Measurements from ENCODE around the gene R3HDM2. TPM values are rescaled to one million over a fixed set of nuclear protein-coding genes. Genes with fewer than 3 reads are reported as not detected.
"Not testable (repeated sequence)": the region's sequence is repeated elsewhere in the genome, so short reads cannot be mapped to it uniquely, and the experiment has no call there.

The R3HDM2 gene
- total RNA-seq, 1 experiment from 2014 or later = 34.7 TPM

DNA sequence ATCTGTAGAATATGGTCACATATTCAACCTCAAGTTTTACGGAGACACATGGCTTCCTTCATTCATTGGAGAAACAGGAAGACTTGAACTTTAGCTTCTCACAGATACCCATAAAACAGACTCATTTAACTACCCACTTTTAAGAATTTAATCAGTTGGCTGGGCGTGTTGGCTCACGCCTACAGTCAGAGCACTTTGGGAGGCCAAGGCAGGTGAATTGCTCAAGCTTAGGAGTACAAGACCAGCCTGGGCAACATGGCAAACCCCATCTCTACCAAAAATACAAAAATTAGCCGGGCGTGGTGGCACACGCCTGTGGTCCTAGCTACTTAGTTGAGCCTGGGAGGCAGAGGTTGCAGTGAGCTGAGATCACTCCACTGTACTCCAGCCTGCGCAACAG, 115.2 kb downstream of the R3HDM2 start:
- TF ChIP-seq ZBTB43 (CRISPR knock-in tag; IDR thresholded peaks at IDR 0.05) = no peak
- TF ChIP-seq E2F5 (CRISPR knock-in tag; IDR thresholded peaks at IDR 0.05) = no peak
- no peak for TF ChIP-seq CBFB (CRISPR knock-in tag; IDR thresholded peaks at IDR 0.05; ENCODE audit: low read depth)
- TF ChIP-seq ZNF317 (CRISPR knock-in tag; IDR thresholded peaks at IDR 0.05; ENCODE audit: borderline replicate concordance, low read depth) = no peak
- no peak for TF ChIP-seq CTCF (IDR thresholded peaks at IDR 0.05)
- no peak for TF ChIP-seq ELF4 (CRISPR knock-in tag; IDR thresholded peaks at IDR 0.05; ENCODE audit: low read depth)
- TF ChIP-seq, protein P1, sequence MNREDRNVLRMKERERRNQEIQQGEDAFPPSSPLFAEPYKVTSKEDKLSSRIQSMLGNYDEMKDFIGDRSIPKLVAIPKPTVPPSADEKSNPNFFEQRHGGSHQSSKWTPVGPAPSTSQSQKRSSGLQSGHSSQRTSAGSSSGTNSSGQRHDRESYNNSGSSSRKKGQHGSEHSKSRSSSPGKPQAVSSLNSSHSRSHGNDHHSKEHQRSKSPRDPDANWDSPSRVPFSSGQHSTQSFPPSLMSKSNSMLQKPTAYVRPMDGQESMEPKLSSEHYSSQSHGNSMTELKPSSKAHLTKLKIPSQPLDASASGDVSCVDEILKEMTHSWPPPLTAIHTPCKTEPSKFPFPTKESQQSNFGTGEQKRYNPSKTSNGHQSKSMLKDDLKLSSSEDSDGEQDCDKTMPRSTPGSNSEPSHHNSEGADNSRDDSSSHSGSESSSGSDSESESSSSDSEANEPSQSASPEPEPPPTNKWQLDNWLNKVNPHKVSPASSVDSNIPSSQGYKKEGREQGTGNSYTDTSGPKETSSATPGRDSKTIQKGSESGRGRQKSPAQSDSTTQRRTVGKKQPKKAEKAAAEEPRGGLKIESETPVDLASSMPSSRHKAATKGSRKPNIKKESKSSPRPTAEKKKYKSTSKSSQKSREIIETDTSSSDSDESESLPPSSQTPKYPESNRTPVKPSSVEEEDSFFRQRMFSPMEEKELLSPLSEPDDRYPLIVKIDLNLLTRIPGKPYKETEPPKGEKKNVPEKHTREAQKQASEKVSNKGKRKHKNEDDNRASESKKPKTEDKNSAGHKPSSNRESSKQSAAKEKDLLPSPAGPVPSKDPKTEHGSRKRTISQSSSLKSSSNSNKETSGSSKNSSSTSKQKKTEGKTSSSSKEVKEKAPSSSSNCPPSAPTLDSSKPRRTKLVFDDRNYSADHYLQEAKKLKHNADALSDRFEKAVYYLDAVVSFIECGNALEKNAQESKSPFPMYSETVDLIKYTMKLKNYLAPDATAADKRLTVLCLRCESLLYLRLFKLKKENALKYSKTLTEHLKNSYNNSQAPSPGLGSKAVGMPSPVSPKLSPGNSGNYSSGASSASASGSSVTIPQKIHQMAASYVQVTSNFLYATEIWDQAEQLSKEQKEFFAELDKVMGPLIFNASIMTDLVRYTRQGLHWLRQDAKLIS (CRISPR knock-in tag; IDR thresholded peaks at IDR 0.05; ENCODE audit: borderline replicate concordance) = no peak
- TF ChIP-seq JUN (CRISPR knock-in tag; IDR thresholded peaks at IDR 0.05) = no peak
- TF ChIP-seq ZNF396 (CRISPR knock-in tag; IDR thresholded peaks at IDR 0.05; ENCODE audit: borderline replicate concordance) = no peak
- no peak for TF ChIP-seq ZNF219 (CRISPR knock-in tag; IDR thresholded peaks at IDR 0.05; ENCODE audit: borderline replicate concordance)
- TF ChIP-seq E2F4 (CRISPR knock-in tag; IDR thresholded peaks at IDR 0.05; ENCODE audit: borderline replicate concordance, low read depth) = no peak
- TF ChIP-seq MAX (CRISPR knock-in tag; IDR thresholded peaks at IDR 0.05) = no peak
- no peak for TF ChIP-seq SMAD3 (CRISPR knock-in tag; IDR thresholded peaks at IDR 0.05; ENCODE audit: borderline replicate concordance)
- TF ChIP-seq, protein P2, sequence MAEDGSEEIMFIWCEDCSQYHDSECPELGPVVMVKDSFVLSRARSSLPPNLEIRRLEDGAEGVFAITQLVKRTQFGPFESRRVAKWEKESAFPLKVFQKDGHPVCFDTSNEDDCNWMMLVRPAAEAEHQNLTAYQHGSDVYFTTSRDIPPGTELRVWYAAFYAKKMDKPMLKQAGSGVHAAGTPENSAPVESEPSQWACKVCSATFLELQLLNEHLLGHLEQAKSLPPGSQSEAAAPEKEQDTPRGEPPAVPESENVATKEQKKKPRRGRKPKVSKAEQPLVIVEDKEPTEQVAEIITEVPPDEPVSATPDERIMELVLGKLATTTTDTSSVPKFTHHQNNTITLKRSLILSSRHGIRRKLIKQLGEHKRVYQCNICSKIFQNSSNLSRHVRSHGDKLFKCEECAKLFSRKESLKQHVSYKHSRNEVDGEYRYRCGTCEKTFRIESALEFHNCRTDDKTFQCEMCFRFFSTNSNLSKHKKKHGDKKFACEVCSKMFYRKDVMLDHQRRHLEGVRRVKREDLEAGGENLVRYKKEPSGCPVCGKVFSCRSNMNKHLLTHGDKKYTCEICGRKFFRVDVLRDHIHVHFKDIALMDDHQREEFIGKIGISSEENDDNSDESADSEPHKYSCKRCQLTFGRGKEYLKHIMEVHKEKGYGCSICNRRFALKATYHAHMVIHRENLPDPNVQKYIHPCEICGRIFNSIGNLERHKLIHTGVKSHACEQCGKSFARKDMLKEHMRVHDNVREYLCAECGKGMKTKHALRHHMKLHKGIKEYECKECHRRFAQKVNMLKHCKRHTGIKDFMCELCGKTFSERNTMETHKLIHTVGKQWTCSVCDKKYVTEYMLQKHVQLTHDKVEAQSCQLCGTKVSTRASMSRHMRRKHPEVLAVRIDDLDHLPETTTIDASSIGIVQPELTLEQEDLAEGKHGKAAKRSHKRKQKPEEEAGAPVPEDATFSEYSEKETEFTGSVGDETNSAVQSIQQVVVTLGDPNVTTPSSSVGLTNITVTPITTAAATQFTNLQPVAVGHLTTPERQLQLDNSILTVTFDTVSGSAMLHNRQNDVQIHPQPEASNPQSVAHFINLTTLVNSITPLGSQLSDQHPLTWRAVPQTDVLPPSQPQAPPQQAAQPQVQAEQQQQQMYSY (CRISPR knock-in tag; IDR thresholded peaks at IDR 0.05) = no peak
- DNase-seq (ENCODE audit: low spot score) (no peak), ATAC-seq (no peak)
- H3K4me1 Mint-ChIP-seq = no peaks in the 10 kb centered on the region
- H3K4me3 Mint-ChIP-seq = no peak overlapping the region
- CTCF ChIA-PET = interaction anchor here (2.2 kb wide), 1 partner anchor 137 kb away, joined by 7 read pairs; no protein-coding TSS in a partner anchor
- H3K9me3 Mint-ChIP-seq = no peaks in the 10 kb centered on the region
- POLR2A ChIA-PET = no interaction called here
- no peaks in the 10 kb centered on the region for H3K27me3 Mint-ChIP-seq (ENCODE audit: low read depth)
- no peaks in the 10 kb centered on the region for H3K36me3 Mint-ChIP-seq
- peak overlapping the region; percentile 19; the same call in 1 of the 2 replicates for H3K27ac Mint-ChIP-seq

- not testable (repeated sequence) for H3K4me3 Mint-ChIP-seq, H3K27ac Mint-ChIP-seq
Measured at GRCh38 chr12:57312287-57312686, 118.6 kb downstream of the R3HDM2 start.

More at GRCh38 chr12:57312287-57312686, 118.6 kb downstream of the R3HDM2 start:
- DNase-seq (ENCODE audit: low spot score); H3K9me3 Mint-ChIP-seq; H3K4me1 Mint-ChIP-seq; H3K36me3 Mint-ChIP-seq; ATAC-seq; H3K27me3 Mint-ChIP-seq (ENCODE audit: low read depth): not testable (repeated sequence)
- ChIA-PET POLR2A (interaction anchor here (0.7 kb wide), 1 partner anchor 24 kb away, joined by 5 read pairs; no protein-coding TSS in a partner anchor), CTCF (interaction anchor here (0.6 to 2.2 kb wide), 5 partner anchors 9 to 326 kb away, joined by 3 to 9 read pairs (median 4); no protein-coding TSS in a partner anchor)

Measured in WTC11 (cell line).